Adrenal gland (tissue), 12 donors: ENCODE data around the gene UST. TPM values are rescaled to one million over a fixed set of nuclear protein-coding genes. Genes with fewer than 3 reads are reported as not detected.
"Not testable (repeated sequence)": the region's sequence is repeated elsewhere in the genome, so short reads cannot be mapped to it uniquely, and the experiment has no call there.

Experiments
- DNase-seq, 7 donors: peaks; one replicate each; pipeline ENCODE4 v3.0.0-alpha.2; 2019 to 2020
- H3K27ac ChIP-seq, 5 donors: fragments of 200-600 bp; sonication (generic) in 4 of 5; 1 replicate in 3 of 5; 2 replicates in 2 of 5; pipeline versions ENCODE4 v1.5.1 to v1.8.0; 2016 to 2020; ENCODE audit warnings: mild to moderate bottlenecking in 1 of 5
- H3K27me3 ChIP-seq: fragments of 200-600 bp; 2 replicates; pipeline ENCODE4 v1.8.0; 2021
- H3K36me3 ChIP-seq, 2 donors: fragments of 200-600 bp; replicated peaks in 1 of 2; 1 replicate in 1 of 2; 2 replicates in 1 of 2; pipeline versions ENCODE4 v1.5.1 to v1.8.0; 2018 to 2022
- H3K4me1 ChIP-seq, 2 donors: fragments of 200-600 bp; replicated peaks in 1 of 2; 1 replicate in 1 of 2; 2 replicates in 1 of 2; pipeline versions ENCODE4 v1.5.1 to v1.8.0; 2018 to 2021
- H3K4me3 ChIP-seq, 4 donors: fragments of 200-600 bp; sonication (generic) in 3 of 4; one replicate each; pipeline ENCODE4 v1.5.1; 2016 to 2018
- H3K9me3 ChIP-seq, 3 donors: fragments of 200-600 bp; sonication (generic) in 1 of 3; replicated peaks in 1 of 3; 1 replicate in 2 of 3; 2 replicates in 1 of 3; pipeline versions ENCODE4 v1.5.1 to v1.8.0; 2016 to 2021
- CTCF ChIP-seq, 6 experiments: fragments of 450-650 bp in 4 of 6; fragments of 200-600 bp in 2 of 6; sonication (generic) in 1 of 6; IDR thresholded peaks; 1 replicate in 5 of 6; 2 replicates in 1 of 6; pipeline versions ENCODE4 v1.5.1 to v1.8.0; 2016 to 2021; ENCODE audit warnings: antibody characterized with exemption in 6 of 6, mild to moderate bottlenecking in 2 of 6, moderate library complexity in 1 of 6
- POLR2A ChIP-seq, 2 donors: fragments of 450-650 bp; IDR thresholded peaks; one replicate each; pipeline ENCODE4 v1.6.1; 2017; ENCODE audit warnings: antibody characterized with exemption in 2 of 2, mild to moderate bottlenecking in 2 of 2, moderate library complexity in 1 of 2
- WGBS, 4 donors: extraction: QIAGEN DNeasy Blood & Tissue Kit in 2 of 4; methylation state at CpG; one replicate each; pipeline versions ENCODE4 v1.1.5 to v1.1.7; 2013 to 2017; 5-methylcytosine and 5-hydroxymethylcytosine counted together
- intact Hi-C, 2 donors: fragments of 100-400 bp; cut with DNase I; formaldehyde crosslinking; loops; one replicate each; pipeline versions ENCODE4 v1.14.1 to v1.15.0; 2022 to 2023
- polyA plus RNA-seq, 3 donors: library from polyadenylated mRNA; stranded (reverse); fragments of 200-250 nt in 2 of 3; fragments of 350-450 nt in 1 of 3; fragmentation: Illumina TruSeq in 1 of 3; extraction: RNeasy Lipid Tissue Mini Kit (QIAGEN cat#74804) in 1 of 3; gene quantifications; one replicate each; pipeline ENCODE4 v1.2.3, GENCODE V29; 2013 to 2014
- total RNA-seq, 9 donors: library from RNA; depleted of rRNA in 4 of 9; stranded (reverse); fragments of >200 nt in 4 of 9; fragments of 120-200 nt in 1 of 9; fragmentation: NEBNext Ultra II Directional in 1 of 9; extraction: Animal tissue kit (Norgen Biotek cat#: 25700) in 1 of 9; gene quantifications; one replicate each; pipeline versions ENCODE4 v1.1.0 to v1.2.4, GENCODE V29; 2013 to 2023
- donor health status: healthy with polysubstance abuse.
- donor health status: Bipolar disorder and iron deficiency.
- donor health status: DM: yes; HTN: yes; CAD: no.
- donor health status: DM: no; HTN: no; CAD: no.
- donor health status: DM: no; HTN: no; CAD: no.
- donor health status: DM: yes; HTN: yes; CAD: no.

The UST gene
- total and polyA plus RNA-seq, 12 donors, result 5.9 to 37.4 (median 18.3) TPM

GRCh38 chr6:148873154-148873553, 126.3 kb downstream of the UST start:
- WGBS, 4 donors, result 94 to 97% (median 96%) methylated on average over 3 to 4 of the region's 4 CpGs
- no peak for DNase-seq
- Histone ChIP-seq H3K4me1 (peaks cover 0 to 6% of the 10 kb centered on the region in 2 donors), H3K4me3 (no peak overlapping the region), H3K27ac (no peak overlapping the region), H3K36me3 (no peaks in the 10 kb centered on the region), H3K9me3 (no peaks in the 10 kb centered on the region), H3K27me3 (no peaks in the 10 kb centered on the region)
- intact Hi-C loops, result no loop called here
- TF ChIP-seq POLR2A (IDR thresholded peaks at IDR 0.05) (no peak), CTCF (IDR thresholded peaks at IDR 0.05) (no peak)

GRCh38 chr6:148873868-148874267, 127.0 kb downstream of the UST start:
- no peaks in the 10 kb centered on the region for H3K27me3 ChIP-seq
- H3K4me1 ChIP-seq, result peaks cover 0 to 1% of the 10 kb centered on the region in 2 donors
- H3K9me3 ChIP-seq, result no peaks in the 10 kb centered on the region
- no peak overlapping the region for H3K4me3 ChIP-seq
- H3K27ac ChIP-seq, result no peak overlapping the region
- TF ChIP-seq POLR2A (IDR thresholded peaks at IDR 0.05) (no peak), CTCF (IDR thresholded peaks at IDR 0.05) (no peak)
- 82 to 93% (median 89%) methylated on average over 5 of the region's 5 CpGs for WGBS, 4 donors
- intact Hi-C loops, result no loop called here
- no peaks in the 10 kb centered on the region for H3K36me3 ChIP-seq
- DNase-seq, result no peak

GRCh38 chr6:148874698-148875293, 128.0 kb downstream of the UST start:
- intact Hi-C loops, result no loop called here
- Histone ChIP-seq H3K4me3 (no peak overlapping the region), H3K27ac (no peak overlapping the region), H3K27me3 (no peaks in the 10 kb centered on the region), H3K4me1 (no peaks in the 10 kb centered on the region), H3K9me3 (no peaks in the 10 kb centered on the region), H3K36me3 (no peaks in the 10 kb centered on the region)
- DNase-seq, result no peak
- TF ChIP-seq POLR2A (IDR thresholded peaks at IDR 0.05) (no peak), CTCF (IDR thresholded peaks at IDR 0.05) (no peak)
- 70 to 84% (median 74%) methylated on average over 9 of the region's 9 CpGs for WGBS, 4 donors

GRCh38 chr6:148878683-148879082, 131.9 kb downstream of the UST start:
- Histone ChIP-seq H3K36me3 (no peaks in the 10 kb centered on the region), H3K9me3 (no peaks in the 10 kb centered on the region), H3K4me1 (no peaks in the 10 kb centered on the region), H3K27me3 (no peaks in the 10 kb centered on the region), H3K27ac (no peak overlapping the region), H3K4me3 (no peak overlapping the region)
- TF ChIP-seq CTCF (IDR thresholded peaks at IDR 0.05) (no peak), POLR2A (IDR thresholded peaks at IDR 0.05) (no peak)
- WGBS, 4 donors, result 67 to 89% (median 81%) methylated on average over 5 of the region's 5 CpGs
- DNase-seq, result no peak
- intact Hi-C loops, result no loop called here

- WGBS, 4 donors, result 92 to 96% (median 95%) methylated on average over 7 of the region's 7 CpGs
These were observed 133.9 kb downstream of the UST start for GRCh38 chr6:148880742-148881141.

More at GRCh38 chr6:148880742-148881141, 133.9 kb downstream of the UST start:
- DNase-seq, H3K4me1 ChIP-seq, H3K36me3 ChIP-seq, H3K27me3 ChIP-seq, H3K4me3 ChIP-seq, intact Hi-C loops, H3K27ac ChIP-seq, H3K9me3 ChIP-seq: not testable (repeated sequence)
